HG02938 (cell line): Measurements from ENCODE around the gene MYOD1.

Experiments
- ATAC-seq: cut with Tn5 transposase; IDR thresholded peaks from one replicate; pipeline ENCODE4 v1.9.1; 2021; ENCODE audit warnings: mild to moderate bottlenecking, moderate library complexity; ENCODE audit not compliant: unreplicated experiment

Gene MYOD1

GRCh38 chr11:17719028-17719937 lies at the start of gene MYOD1:
MYOD1 (plus strand) TSS chr11:17719571; CDS start chr11:17719783, 212 bp downstream.
- ATAC-seq: no peak

- ATAC-seq: no peak
These were observed 46.9 kb upstream of the MYOD1 start for GRCh38 chr11:17672469-17672868.

- no peak for ATAC-seq
These were observed 45.4 kb upstream of the MYOD1 start for GRCh38 chr11:17673951-17674350.

GRCh38 chr11:17682848-17683247 lies 36.5 kb upstream of the MYOD1 start:
- no peak for ATAC-seq

- ATAC-seq: no peak
These were observed 35.8 kb upstream of the MYOD1 start for GRCh38 chr11:17683377-17684161.

GRCh38 chr11:17684550-17684949 lies 34.8 kb upstream of the MYOD1 start:
- ATAC-seq: no peak

- ATAC-seq: no peak
These were observed 33.0 kb upstream of the MYOD1 start for GRCh38 chr11:17686231-17686980.

GRCh38 chr11:17687946-17688670 lies 31.3 kb upstream of the MYOD1 start:
- no peak for ATAC-seq

GRCh38 chr11:17691550-17691949 lies 27.8 kb upstream of the MYOD1 start:
- no peak for ATAC-seq

GRCh38 chr11:17691976-17692375 lies 27.4 kb upstream of the MYOD1 start:
- ATAC-seq: no peak

GRCh38 chr11:17692931-17693330 lies 26.4 kb upstream of the MYOD1 start:
- ATAC-seq: no peak

GRCh38 chr11:17693531-17693930 lies 25.8 kb upstream of the MYOD1 start:
- ATAC-seq: no peak

- ATAC-seq: no peak
These were observed 24.8 kb upstream of the MYOD1 start for GRCh38 chr11:17694494-17695110.

- no peak for ATAC-seq
These were observed 23.6 kb upstream of the MYOD1 start for GRCh38 chr11:17695454-17696441.

- no peak for ATAC-seq
These were observed 22.6 kb upstream of the MYOD1 start for GRCh38 chr11:17696741-17697140.

- ATAC-seq: no peak
These were observed 22.0 kb upstream of the MYOD1 start for GRCh38 chr11:17697175-17697949.

- no peak for ATAC-seq
These were observed 19.9 kb upstream of the MYOD1 start for GRCh38 chr11:17699147-17700114.
